ENCODE measurements around the gene LENG9. TPM values are rescaled to one million over a fixed set of nuclear protein-coding genes. Genes with fewer than 3 reads are reported as not detected.

Gene LENG9
- 1.9 and 2.1 TPM in 2 replicates for polyA plus RNA-seq (2011; rRNA removed)
- 1.6 and 2.8 TPM in 2 replicates for polyA plus RNA-seq (2012; cell fraction: cytosol; rRNA removed)
- polyA plus RNA-seq (2012; cell fraction: nucleus; rRNA removed): 2.2 and 4.1 TPM in 2 replicates
- 3.8 to 4.9 TPM (median 4.1 TPM) in 3 replicates for polyA plus RNA-seq (2017; fragmentation: RNase III; extraction: RNeasy Plus Mini Kit Qiagen cat#74134 plus additional on column Dnase treatment)
- 3.7 and 5.1 TPM in 2 replicates for polyA minus RNA-seq (2011; rRNA and poly(A)+ RNA removed)

- DNase-seq (ENCODE audit: low read depth in 1 of 2, low spot score in 1 of 2) (peak; percentile 91 to 100), FAIRE-seq (peak; percentile 70), ATAC-seq (peak; percentile 40 to 67)
- WGBS (ENCODE audit: missing lambda C conversion rate): under 1% methylated on average over 18 of the region's 41 CpGs
- POLR2A ChIA-PET: interaction anchor here (0.5 to 7.1 kb wide), 9 partner anchors 9 to 1191 kb away, joined by 3 to 130 read pairs (median 5); partner anchors contain the start of genes CDC42EP5, LENG8, MBOAT7 and U2AF2
- no peaks in the 10 kb centered on the region for H3K9me3 ChIP-seq
- peak within 1 kb of the TSS; percentile 93 to 95 for H3K27ac ChIP-seq
- peak within 1 kb of the TSS; percentile 67 for H3K4me3 ChIP-seq
- peak within 1 kb of the TSS; percentile 98 for H3K4me2 ChIP-seq
- CTCF ChIA-PET: interaction anchor here (0.6 to 2.7 kb wide), 6 partner anchors 10 to 64 kb away, joined by 3 to 19 read pairs (median 4); partner anchors contain the start of gene LENG8
- H3K4me1 ChIP-seq: peaks cover 32% of the 10 kb centered on the region
- no peak for TF ChIP-seq MAZ (IDR thresholded peaks at IDR 0.05; ENCODE audit: borderline replicate concordance, low read depth, low read length)
- peak; percentile 80; the same call in 1 of the 2 replicates for TF ChIP-seq ATOH8 (CRISPR knock-in tag; IDR thresholded peaks at IDR 0.05; ENCODE audit: low read depth)
- TF ChIP-seq ZNF302 (CRISPR knock-in tag; IDR thresholded peaks at IDR 0.05): no peak
- TF ChIP-seq BCL3 (IDR thresholded peaks at IDR 0.05): peak; percentile 53; the same call in 1 of the 3 replicates
- TF ChIP-seq E2F6 (IDR thresholded peaks at IDR 0.05; ENCODE audit: borderline replicate concordance, low read depth): peak; percentile 87
- TF ChIP-seq HDAC2 (IDR thresholded peaks at IDR 0.05): no peak
- no peak for TF ChIP-seq EHMT2 (IDR thresholded peaks at IDR 0.05; ENCODE audit: low read depth)
- no peak for TF ChIP-seq NPAS2 (CRISPR knock-in tag; IDR thresholded peaks at IDR 0.05; ENCODE audit: borderline replicate concordance)
- no peak for TF ChIP-seq CBX8 (IDR thresholded peaks at IDR 0.05)
- no peak for TF ChIP-seq ESRRA (IDR thresholded peaks at IDR 0.05; ENCODE audit: borderline replicate concordance, low read length)
- TF ChIP-seq KDM5A (IDR thresholded peaks at IDR 0.05): no peak
- TF ChIP-seq ELK1 (IDR thresholded peaks at IDR 0.05; ENCODE audit: low read depth, low read length): no peak
- no peak for TF ChIP-seq CEBPB (IDR thresholded peaks at IDR 0.05)
- TF ChIP-seq USF2 (IDR thresholded peaks at IDR 0.05): peak; percentile 43
- TF ChIP-seq PHF8 (IDR thresholded peaks at IDR 0.05; ENCODE audit: borderline replicate concordance, low read depth): peak; percentile 68
- no peak for TF ChIP-seq HMGXB4 (CRISPR knock-in tag; IDR thresholded peaks at IDR 0.05; ENCODE audit: borderline replicate concordance)
- no peak for TF ChIP-seq CBX2 (IDR thresholded peaks at IDR 0.05; ENCODE audit: borderline replicate concordance, low read depth)
- no peak for TF ChIP-seq RAD21 (conservative IDR thresholded peaks at IDR 0.05 in 1 of 2, IDR thresholded peaks at IDR 0.05 in 1 of 2)
- TF ChIP-seq MAX (IDR thresholded peaks at IDR 0.05): peak; percentile 46
- TF ChIP-seq FOSL2 (IDR thresholded peaks at IDR 0.05): no peak
- TF ChIP-seq FOSL2 (CRISPR knock-in tag; IDR thresholded peaks at IDR 0.05): no peak
- TF ChIP-seq FOSB (CRISPR knock-in tag; IDR thresholded peaks at IDR 0.05): no peak
- no peak for TF ChIP-seq POLR2AphosphoS2 (conservative IDR thresholded peaks at IDR 0.05; ENCODE audit: low read length)
- TF ChIP-seq TP53 (CRISPR knock-in tag; IDR thresholded peaks at IDR 0.05): no peak
- TF ChIP-seq TFCP2L1 (CRISPR knock-in tag; IDR thresholded peaks at IDR 0.05): peak; percentile 93
- TF ChIP-seq POLR2A (IDR thresholded peaks at IDR 0.05; ENCODE audit: low read length): peak; percentile 88
- TF ChIP-seq ZC3H11A (IDR thresholded peaks at IDR 0.05): no peak
- TF ChIP-seq FOXS1 (CRISPR knock-in tag; IDR thresholded peaks at IDR 0.05): no peak
- TF ChIP-seq EHF (CRISPR knock-in tag; IDR thresholded peaks at IDR 0.05): no peak
- TF ChIP-seq GATA3 (IDR thresholded peaks at IDR 0.05; ENCODE audit: borderline replicate concordance): no peak
- no peak for TF ChIP-seq RCOR1 (IDR thresholded peaks at IDR 0.05; ENCODE audit: low read depth, low read length)
Observed at GRCh38 chr19:54463531-54464043, at the start of gene LENG9. Gene LENG9 (minus strand): TSS chr19:54463778. CDS start chr19:54463526, 252 bp downstream.
